ENCODE results near the gene PUSL1.

The PUSL1 gene

DNA sequence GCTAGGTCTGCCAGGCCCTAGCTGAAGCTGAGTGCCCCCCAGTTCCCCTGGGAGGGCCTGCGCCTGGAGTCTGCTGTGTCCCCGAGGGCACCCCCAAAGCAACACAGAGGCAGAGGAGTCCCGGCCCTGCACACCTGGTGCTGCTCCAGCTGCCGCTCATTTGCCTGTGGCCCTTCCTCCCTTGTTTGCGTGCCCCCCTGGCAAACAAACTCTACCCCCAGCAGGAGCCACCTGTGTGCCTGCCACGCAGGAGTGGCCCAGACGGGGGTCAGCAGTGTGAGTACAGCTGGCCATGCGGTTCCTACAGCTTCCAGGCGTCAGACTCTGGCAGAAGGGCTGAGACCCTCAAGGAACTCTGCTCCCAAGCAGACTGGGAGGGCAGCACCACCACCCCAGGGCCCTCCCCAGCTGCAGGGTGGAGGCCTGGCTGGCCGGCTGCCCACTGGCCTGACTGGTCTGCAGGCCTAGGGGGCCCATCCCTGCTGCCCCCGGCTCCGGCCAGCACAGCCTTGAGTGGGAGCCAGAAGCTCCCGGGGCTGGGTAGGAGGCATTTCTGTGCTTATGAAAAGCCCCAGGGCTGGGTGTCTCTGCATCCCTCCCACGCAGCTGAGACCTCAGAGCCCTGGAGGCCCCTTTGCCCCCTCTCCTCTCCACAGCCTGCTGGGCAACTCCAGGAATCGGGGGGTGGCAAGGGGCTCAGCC lies 22.1 kb downstream of the PUSL1 start:
- no peak for DNase-seq (ENCODE audit: insufficient read length, low spot score)
- TF ChIP-seq POLR2A (IDR thresholded peaks at IDR 0.05; ENCODE audit: low read depth, low read length) (no peak), PAX5 (IDR thresholded peaks at IDR 0.05; ENCODE audit: insufficient read depth, low read length, severe bottlenecking) (no peak), POU2F2 (IDR thresholded peaks at IDR 0.05; ENCODE audit: low read depth, low read length) (no peak), POLR2AphosphoS5 (IDR thresholded peaks at IDR 0.05; ENCODE audit: low read depth, low read length) (no peak)
- no peak for FAIRE-seq

DNA sequence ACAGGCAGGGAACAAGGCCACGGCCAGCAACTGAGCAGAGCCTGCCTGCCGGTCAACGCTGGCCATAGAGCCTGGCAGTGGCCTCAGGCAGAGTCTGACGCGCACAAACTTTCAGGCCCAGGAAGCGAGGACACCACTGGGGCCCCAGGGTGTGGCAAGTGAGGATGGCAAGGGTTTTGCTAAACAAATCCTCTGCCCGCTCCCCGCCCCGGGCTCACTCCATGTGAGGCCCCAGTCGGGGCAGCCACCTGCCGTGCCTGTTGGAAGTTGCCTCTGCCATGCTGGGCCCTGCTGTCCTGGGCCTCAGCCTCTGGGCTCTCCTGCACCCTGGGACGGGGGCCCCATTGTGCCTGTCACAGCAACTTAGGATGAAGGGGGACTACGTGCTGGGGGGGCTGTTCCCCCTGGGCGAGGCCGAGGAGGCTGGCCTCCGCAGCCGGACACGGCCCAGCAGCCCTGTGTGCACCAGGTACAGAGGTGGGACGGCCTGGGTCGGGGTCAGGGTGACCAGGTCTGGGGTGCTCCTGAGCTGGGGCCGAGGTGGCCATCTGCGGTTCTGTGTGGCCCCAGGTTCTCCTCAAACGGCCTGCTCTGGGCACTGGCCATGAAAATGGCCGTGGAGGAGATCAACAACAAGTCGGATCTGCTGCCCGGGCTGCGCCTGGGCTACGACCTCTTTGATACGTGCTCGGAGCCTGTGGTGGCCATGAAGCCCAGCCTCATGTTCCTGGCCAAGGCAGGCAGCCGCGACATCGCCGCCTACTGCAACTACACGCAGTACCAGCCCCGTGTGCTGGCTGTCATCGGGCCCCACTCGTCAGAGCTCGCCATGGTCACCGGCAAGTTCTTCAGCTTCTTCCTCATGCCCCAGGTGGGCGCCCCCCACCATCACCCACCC lies 22.9 kb downstream of the PUSL1 start, which contains the start of gene TAS1R3:
Gene TAS1R3, plus strand, starts transcription at position 213 of the 898 bp plus-strand sequence. Its CDS starts 66 bp downstream, at position 279.
- no peak for DNase-seq (ENCODE audit: insufficient read length, low spot score)

DNA sequence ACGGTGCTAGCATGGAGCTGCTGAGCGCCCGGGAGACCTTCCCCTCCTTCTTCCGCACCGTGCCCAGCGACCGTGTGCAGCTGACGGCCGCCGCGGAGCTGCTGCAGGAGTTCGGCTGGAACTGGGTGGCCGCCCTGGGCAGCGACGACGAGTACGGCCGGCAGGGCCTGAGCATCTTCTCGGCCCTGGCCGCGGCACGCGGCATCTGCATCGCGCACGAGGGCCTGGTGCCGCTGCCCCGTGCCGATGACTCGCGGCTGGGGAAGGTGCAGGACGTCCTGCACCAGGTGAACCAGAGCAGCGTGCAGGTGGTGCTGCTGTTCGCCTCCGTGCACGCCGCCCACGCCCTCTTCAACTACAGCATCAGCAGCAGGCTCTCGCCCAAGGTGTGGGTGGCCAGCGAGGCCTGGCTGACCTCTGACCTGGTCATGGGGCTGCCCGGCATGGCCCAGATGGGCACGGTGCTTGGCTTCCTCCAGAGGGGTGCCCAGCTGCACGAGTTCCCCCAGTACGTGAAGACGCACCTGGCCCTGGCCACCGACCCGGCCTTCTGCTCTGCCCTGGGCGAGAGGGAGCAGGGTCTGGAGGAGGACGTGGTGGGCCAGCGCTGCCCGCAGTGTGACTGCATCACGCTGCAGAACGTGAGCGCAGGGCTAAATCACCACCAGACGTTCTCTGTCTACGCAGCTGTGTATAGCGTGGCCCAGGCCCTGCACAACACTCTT lies 23.8 kb downstream of the PUSL1 start:
- DNase-seq (ENCODE audit: insufficient read length, low spot score): no peak
- no peak for TF ChIP-seq POLR2A (IDR thresholded peaks at IDR 0.05; ENCODE audit: low read depth, low read length)
- TF ChIP-seq SPI1 (IDR thresholded peaks at IDR 0.05; ENCODE audit: low read depth, low read length): no peak
- no peak for TF ChIP-seq TAF1 (IDR thresholded peaks at IDR 0.05; ENCODE audit: low read depth, low read length)
- TF ChIP-seq PAX5 (IDR thresholded peaks at IDR 0.05; ENCODE audit: insufficient read depth, low read length, severe bottlenecking): no peak
- TF ChIP-seq POLR2AphosphoS5 (IDR thresholded peaks at IDR 0.05; ENCODE audit: low read depth, low read length): no peak; the same call in 1 of the 2 replicates
- no peak for TF ChIP-seq POU2F2 (IDR thresholded peaks at IDR 0.05; ENCODE audit: low read depth, low read length)
- no peak for FAIRE-seq

More for the DNA sequence above, 22.9 kb downstream of the PUSL1 start, which contains the start of gene TAS1R3:
- FAIRE-seq: no peak
- no peak for TF ChIP-seq TAF1 (IDR thresholded peaks at IDR 0.05; ENCODE audit: low read depth, low read length)
- no peak for TF ChIP-seq POLR2AphosphoS5 (IDR thresholded peaks at IDR 0.05; ENCODE audit: low read depth, low read length)
- TF ChIP-seq SPI1 (IDR thresholded peaks at IDR 0.05; ENCODE audit: low read depth, low read length): no peak
- TF ChIP-seq POLR2A (IDR thresholded peaks at IDR 0.05; ENCODE audit: low read depth, low read length): 0 out of 2 replicates have a peak, but pooled peaks have one; percentile 19

DNA sequence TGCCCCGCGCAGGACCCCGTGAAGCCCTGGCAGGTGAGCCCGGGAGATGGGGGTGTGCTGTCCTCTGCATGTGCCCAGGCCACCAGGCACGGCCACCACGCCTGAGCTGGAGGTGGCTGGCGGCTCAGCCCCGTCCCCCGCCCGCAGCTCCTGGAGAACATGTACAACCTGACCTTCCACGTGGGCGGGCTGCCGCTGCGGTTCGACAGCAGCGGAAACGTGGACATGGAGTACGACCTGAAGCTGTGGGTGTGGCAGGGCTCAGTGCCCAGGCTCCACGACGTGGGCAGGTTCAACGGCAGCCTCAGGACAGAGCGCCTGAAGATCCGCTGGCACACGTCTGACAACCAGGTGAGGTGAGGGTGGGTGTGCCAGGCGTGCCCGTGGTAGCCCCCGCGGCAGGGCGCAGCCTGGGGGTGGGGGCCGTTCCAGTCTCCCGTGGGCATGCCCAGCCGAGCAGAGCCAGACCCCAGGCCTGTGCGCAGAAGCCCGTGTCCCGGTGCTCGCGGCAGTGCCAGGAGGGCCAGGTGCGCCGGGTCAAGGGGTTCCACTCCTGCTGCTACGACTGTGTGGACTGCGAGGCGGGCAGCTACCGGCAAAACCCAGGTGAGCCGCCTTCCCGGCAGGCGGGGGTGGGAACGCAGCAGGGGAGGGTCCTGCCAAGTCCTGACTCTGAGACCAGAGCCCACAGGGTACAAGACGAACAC lies 24.5 kb downstream of the PUSL1 start:
- DNase-seq (ENCODE audit: insufficient read length, low spot score) (no peak), FAIRE-seq (no peak)
- TF ChIP-seq PAX5 (IDR thresholded peaks at IDR 0.05; ENCODE audit: insufficient read depth, low read length, severe bottlenecking) (no peak), POU2F2 (IDR thresholded peaks at IDR 0.05; ENCODE audit: low read depth, low read length) (no peak), SPI1 (IDR thresholded peaks at IDR 0.05; ENCODE audit: low read depth, low read length) (no peak), POLR2A (IDR thresholded peaks at IDR 0.05; ENCODE audit: low read depth, low read length) (no peak), TAF1 (IDR thresholded peaks at IDR 0.05; ENCODE audit: low read depth, low read length) (no peak), POLR2AphosphoS5 (IDR thresholded peaks at IDR 0.05; ENCODE audit: low read depth, low read length) (no peak)

DNA sequence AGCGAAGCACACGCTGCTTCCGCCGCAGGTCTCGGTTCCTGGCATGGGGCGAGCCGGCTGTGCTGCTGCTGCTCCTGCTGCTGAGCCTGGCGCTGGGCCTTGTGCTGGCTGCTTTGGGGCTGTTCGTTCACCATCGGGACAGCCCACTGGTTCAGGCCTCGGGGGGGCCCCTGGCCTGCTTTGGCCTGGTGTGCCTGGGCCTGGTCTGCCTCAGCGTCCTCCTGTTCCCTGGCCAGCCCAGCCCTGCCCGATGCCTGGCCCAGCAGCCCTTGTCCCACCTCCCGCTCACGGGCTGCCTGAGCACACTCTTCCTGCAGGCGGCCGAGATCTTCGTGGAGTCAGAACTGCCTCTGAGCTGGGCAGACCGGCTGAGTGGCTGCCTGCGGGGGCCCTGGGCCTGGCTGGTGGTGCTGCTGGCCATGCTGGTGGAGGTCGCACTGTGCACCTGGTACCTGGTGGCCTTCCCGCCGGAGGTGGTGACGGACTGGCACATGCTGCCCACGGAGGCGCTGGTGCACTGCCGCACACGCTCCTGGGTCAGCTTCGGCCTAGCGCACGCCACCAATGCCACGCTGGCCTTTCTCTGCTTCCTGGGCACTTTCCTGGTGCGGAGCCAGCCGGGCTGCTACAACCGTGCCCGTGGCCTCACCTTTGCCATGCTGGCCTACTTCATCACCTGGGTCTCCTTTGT lies 25.3 kb downstream of the PUSL1 start:
- DNase-seq (ENCODE audit: insufficient read length, low spot score): no peak
- no peak for FAIRE-seq
- TF ChIP-seq POLR2A (IDR thresholded peaks at IDR 0.05; ENCODE audit: low read depth, low read length) (no peak), POLR2AphosphoS5 (IDR thresholded peaks at IDR 0.05; ENCODE audit: low read depth, low read length) (no peak), SPI1 (IDR thresholded peaks at IDR 0.05; ENCODE audit: low read depth, low read length) (no peak), POU2F2 (IDR thresholded peaks at IDR 0.05; ENCODE audit: low read depth, low read length) (no peak), TAF1 (IDR thresholded peaks at IDR 0.05; ENCODE audit: low read depth, low read length) (no peak), PAX5 (IDR thresholded peaks at IDR 0.05; ENCODE audit: insufficient read depth, low read length, severe bottlenecking) (no peak)

DNA sequence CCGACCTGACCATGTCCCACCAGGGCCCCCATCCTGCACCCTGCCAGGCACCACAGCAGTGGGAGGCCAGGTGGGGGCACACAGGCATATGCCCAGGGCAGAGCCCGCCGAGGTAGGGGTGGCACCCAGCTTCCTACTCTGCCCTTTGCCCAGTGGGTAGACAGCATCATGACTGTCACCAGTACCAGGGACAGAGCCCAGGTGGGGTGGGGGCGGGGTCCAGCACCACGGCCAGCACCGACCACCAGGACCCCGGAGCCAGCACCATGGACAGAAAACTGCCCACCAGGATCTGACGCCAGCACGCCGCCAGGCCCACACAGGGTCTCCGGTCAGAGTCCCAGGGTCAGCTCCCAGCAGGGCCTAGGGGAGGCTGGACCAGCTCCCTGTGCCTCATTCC lies 26.4 kb downstream of the PUSL1 start:
- no peak for DNase-seq (ENCODE audit: insufficient read length, low spot score)
- no peak for TF ChIP-seq SPI1 (IDR thresholded peaks at IDR 0.05; ENCODE audit: low read depth, low read length)
- no peak for TF ChIP-seq POU2F2 (IDR thresholded peaks at IDR 0.05; ENCODE audit: low read depth, low read length)
- TF ChIP-seq TAF1 (IDR thresholded peaks at IDR 0.05; ENCODE audit: low read depth, low read length): no peak
- TF ChIP-seq POLR2AphosphoS5 (IDR thresholded peaks at IDR 0.05; ENCODE audit: low read depth, low read length): no peak
- TF ChIP-seq PAX5 (IDR thresholded peaks at IDR 0.05; ENCODE audit: insufficient read depth, low read length, severe bottlenecking): no peak
- no peak for TF ChIP-seq POLR2A (IDR thresholded peaks at IDR 0.05; ENCODE audit: low read depth, low read length)
- no peak for FAIRE-seq

DNA sequence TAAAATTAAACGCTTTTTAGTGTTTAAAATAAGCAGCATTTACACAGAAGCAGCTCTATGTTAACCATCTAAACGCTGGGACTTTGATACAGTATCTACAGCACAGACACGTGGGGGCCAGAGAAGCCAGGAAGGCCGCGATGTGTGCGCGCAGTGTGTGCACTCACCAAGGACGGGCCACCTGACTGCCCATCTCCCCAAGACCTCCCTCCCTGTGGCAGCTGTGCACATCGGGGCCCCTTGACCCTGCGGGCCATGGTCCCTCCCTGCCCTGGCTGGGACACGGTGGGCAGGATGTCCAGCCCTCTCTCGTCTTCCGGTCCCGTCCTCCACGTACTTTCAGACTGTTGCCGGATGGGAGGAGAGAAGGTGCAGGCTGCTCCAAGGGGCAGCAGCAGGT lies 26.9 kb downstream of the PUSL1 start:
- FAIRE-seq (no peak), DNase-seq (ENCODE audit: insufficient read length, low spot score) (no peak)
- TF ChIP-seq POLR2AphosphoS5 (IDR thresholded peaks at IDR 0.05; ENCODE audit: low read depth, low read length) (no peak), SPI1 (IDR thresholded peaks at IDR 0.05; ENCODE audit: low read depth, low read length) (no peak), POLR2A (IDR thresholded peaks at IDR 0.05; ENCODE audit: low read depth, low read length) (no peak), POU2F2 (IDR thresholded peaks at IDR 0.05; ENCODE audit: low read depth, low read length) (no peak), PAX5 (IDR thresholded peaks at IDR 0.05; ENCODE audit: insufficient read depth, low read length, severe bottlenecking) (no peak), TAF1 (IDR thresholded peaks at IDR 0.05; ENCODE audit: low read depth, low read length) (no peak)

DNA sequence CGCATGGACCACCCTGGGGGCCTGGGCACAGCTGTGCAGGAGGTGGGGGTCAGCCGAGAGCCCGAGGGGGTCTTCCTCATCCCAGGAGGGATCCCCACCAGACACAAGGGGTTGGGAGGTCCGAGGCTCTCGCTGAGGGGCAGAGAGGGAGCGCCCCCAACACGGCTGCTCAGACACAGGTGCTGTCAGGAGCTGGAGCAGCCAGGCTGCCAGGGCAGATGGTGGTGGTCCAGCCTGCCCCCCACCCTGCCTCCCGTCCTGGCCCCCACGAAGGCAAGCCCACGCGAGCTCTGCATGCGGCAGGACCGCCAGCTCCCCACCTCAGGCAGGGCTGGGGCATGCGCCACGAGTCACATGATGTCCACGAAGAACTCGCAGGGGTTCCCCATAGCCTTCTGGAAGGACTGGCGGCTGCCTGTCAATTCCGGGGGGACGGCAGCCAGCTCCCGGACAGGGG lies 27.4 kb downstream of the PUSL1 start:
- DNase-seq (ENCODE audit: insufficient read length, low spot score) (no peak), FAIRE-seq (no peak)
- TF ChIP-seq POLR2AphosphoS5 (IDR thresholded peaks at IDR 0.05; ENCODE audit: low read depth, low read length) (no peak), TAF1 (IDR thresholded peaks at IDR 0.05; ENCODE audit: low read depth, low read length) (no peak), POU2F2 (IDR thresholded peaks at IDR 0.05; ENCODE audit: low read depth, low read length) (no peak), POLR2A (IDR thresholded peaks at IDR 0.05; ENCODE audit: low read depth, low read length) (no peak), PAX5 (IDR thresholded peaks at IDR 0.05; ENCODE audit: insufficient read depth, low read length, severe bottlenecking) (no peak), SPI1 (IDR thresholded peaks at IDR 0.05; ENCODE audit: low read depth, low read length) (no peak)
